Common myeloid progenitor, CD34-positive (primary cell): ENCODE measurements around the gene TMEM178A.

Experiments used
- CTCF ChIA-PET: fragments of 350-600 bp; sonication (Branson Sonifier 250); formaldehyde crosslinking; loops from one replicate; lab custom pipeline; 2021; ENCODE audit warnings: antibody characterized with exemption; lab: Charles Lee
- POLR2A ChIA-PET: fragments of 350-600 bp; sonication (Branson Sonifier 250); formaldehyde crosslinking; loops from one replicate; lab custom pipeline; 2021; ENCODE audit warnings: antibody characterized with exemption; lab: Charles Lee
- DNase-seq, 3 donors: peaks; one replicate each; pipeline versions ENCODE4 v3.0.0 to v3.0.0-alpha.2; 2013
- H3K27ac ChIP-seq, 2 experiments: 1 replicate in 1 of 2; 2 replicates in 1 of 2; pipeline ENCODE4 v1.7.0; 2013; ENCODE audit warnings: inconsistent platforms in 2 of 2, low read length in 2 of 2, mild to moderate bottlenecking in 2 of 2, low read depth in 1 of 2, moderate library complexity in 1 of 2; ENCODE audit not compliant: severe bottlenecking in 2 of 2, insufficient read depth in 1 of 2, poor library complexity in 1 of 2
- H3K27me3 ChIP-seq, 5 experiments: replicated peaks in 2 of 5; 1 replicate in 3 of 5; 2 replicates in 2 of 5; pipeline versions ENCODE4 v1.6.1 to v1.7.0; 2013; ENCODE audit warnings: low read length in 4 of 5, mild to moderate bottlenecking in 2 of 5, moderate library complexity in 2 of 5, inconsistent platforms in 1 of 5; ENCODE audit not compliant: insufficient read depth in 5 of 5, control insufficient read depth in 4 of 5
- H3K36me3 ChIP-seq, 4 experiments: 1 replicate in 2 of 4; 2 replicates in 2 of 4; pipeline versions ENCODE4 v1.6.1 to v1.7.0; 2013; ENCODE audit warnings: low read length in 3 of 4, control low read depth in 1 of 4, mild to moderate bottlenecking in 1 of 4; ENCODE audit not compliant: control insufficient read depth in 4 of 4, insufficient read depth in 4 of 4
- H3K4me1 ChIP-seq, 4 experiments: 1 replicate in 3 of 4; 2 replicates in 1 of 4; pipeline versions ENCODE4 v1.6.1 to v1.7.1; 2013; ENCODE audit warnings: low read length in 3 of 4, mild to moderate bottlenecking in 3 of 4, control low read depth in 1 of 4, inconsistent platforms in 1 of 4, moderate library complexity in 1 of 4; ENCODE audit not compliant: control insufficient read depth in 4 of 4, insufficient read depth in 4 of 4; ENCODE audit errors: control extremely low read depth in 1 of 4
- H3K4me3 ChIP-seq, 7 experiments: 1 replicate in 4 of 7; 2 replicates in 3 of 7; pipeline versions ENCODE4 v1.5.1 to v1.7.0; 2013; ENCODE audit warnings: mild to moderate bottlenecking in 7 of 7, low read length in 6 of 7, moderate library complexity in 6 of 7, inconsistent platforms in 2 of 7, low read depth in 2 of 7, control low read depth in 1 of 7; ENCODE audit not compliant: insufficient read depth in 4 of 7, control insufficient read depth in 1 of 7; ENCODE audit errors: extremely low read depth in 1 of 7
- H3K9me3 ChIP-seq, 5 experiments: 1 replicate in 4 of 5; 2 replicates in 1 of 5; pipeline versions ENCODE4 v1.6.1 to v1.7.1; 2013; ENCODE audit warnings: low read length in 4 of 5, mild to moderate bottlenecking in 2 of 5, inconsistent platforms in 1 of 5, low read depth in 1 of 5, moderate library complexity in 1 of 5; ENCODE audit not compliant: control insufficient read depth in 4 of 5, insufficient read depth in 2 of 5; ENCODE audit errors: control extremely low read depth in 1 of 5
- WGBS: methylation state at CpG from one replicate; pipeline ENCODE4 v1.1.5; 2013; ENCODE audit not compliant: insufficient coverage; 5-methylcytosine and 5-hydroxymethylcytosine counted together

The TMEM178A gene

GRCh38 chr2:39664888-39665591 lies 677 bp upstream of the TMEM178A start:
- H3K36me3 ChIP-seq = no peaks in the 10 kb centered on the region
- CTCF ChIA-PET = no interaction called here
- 48% methylated on average over 23 of the region's 26 CpGs for WGBS
- H3K4me3 ChIP-seq = no peak overlapping the region
- no peak overlapping the region for H3K27ac ChIP-seq
- peaks cover 4 to 17% (median 14%) of the 10 kb centered on the region in 4 experiments for H3K4me1 ChIP-seq
- no peaks in the 10 kb centered on the region for H3K9me3 ChIP-seq
- POLR2A ChIA-PET = no interaction called here
- peaks cover 8 to 53% (median 19%) of the 10 kb centered on the region in 5 experiments for H3K27me3 ChIP-seq
- DNase-seq = peak in 1 of 3 donors; percentile 12

- Histone ChIP-seq H3K4me1 (peaks cover 4 to 17% (median 14%) of the 10 kb centered on the region in 4 experiments), H3K9me3 (no peaks in the 10 kb centered on the region), H3K27me3 (peaks cover 8 to 53% (median 19%) of the 10 kb centered on the region in 5 experiments), H3K36me3 (no peaks in the 10 kb centered on the region), H3K4me3 (peak overlapping the region in 6 of 7 experiments; percentile 52 to 75 (median 68)), H3K27ac (no peak overlapping the region)
- ChIA-PET POLR2A (no interaction called here), CTCF (no interaction called here)
- WGBS = 2% methylated on average over 18 of the region's 25 CpGs
- DNase-seq = peak in 1 of 3 donors; percentile 21
These were observed 879 bp downstream of the TMEM178A start for GRCh38 chr2:39666491-39667101.

GRCh38 chr2:39667104-39667885 lies 1.6 kb downstream of the TMEM178A start:
- H3K27me3 ChIP-seq = peaks cover 8 to 53% (median 19%) of the 10 kb centered on the region in 5 experiments
- ChIA-PET CTCF (interaction anchor here (1.3 kb wide), 1 partner anchor 20 kb away, joined by 3 read pairs; no protein-coding TSS in a partner anchor), POLR2A (no interaction called here)
- H3K36me3 ChIP-seq = no peaks in the 10 kb centered on the region
- H3K9me3 ChIP-seq = no peaks in the 10 kb centered on the region
- H3K27ac ChIP-seq = no peak overlapping the region
- peaks cover 4 to 17% (median 14%) of the 10 kb centered on the region in 4 experiments for H3K4me1 ChIP-seq
- WGBS = 20% methylated on average over 3 of the region's 7 CpGs
- peak in 1 of 3 donors; percentile 30 for DNase-seq
- peak overlapping the region in 3 of 7 experiments; percentile 69 to 75 (median 74) for H3K4me3 ChIP-seq

GRCh38 chr2:39667886-39668276 lies 2.2 kb downstream of the TMEM178A start:
- H3K27ac ChIP-seq = no peak overlapping the region
- no peaks in the 10 kb centered on the region for H3K36me3 ChIP-seq
- POLR2A ChIA-PET = no interaction called here
- no peak for DNase-seq
- CTCF ChIA-PET = interaction anchor here (1.3 kb wide), 1 partner anchor 21 kb away, joined by 3 read pairs; no protein-coding TSS in a partner anchor
- H3K27me3 ChIP-seq = peaks cover 8 to 53% (median 21%) of the 10 kb centered on the region in 5 experiments
- no peak overlapping the region for H3K4me3 ChIP-seq
- no peaks in the 10 kb centered on the region for H3K9me3 ChIP-seq
- peaks cover 4 to 17% (median 14%) of the 10 kb centered on the region in 4 experiments for H3K4me1 ChIP-seq

- H3K4me1 ChIP-seq = peaks cover 4 to 17% (median 14%) of the 10 kb centered on the region in 4 experiments
- H3K27ac ChIP-seq = no peak overlapping the region
- peaks cover 8 to 53% (median 21%) of the 10 kb centered on the region in 5 experiments for H3K27me3 ChIP-seq
- no CpG with 5 or more reads among the region's 1 CpG for WGBS
- no peaks in the 10 kb centered on the region for H3K36me3 ChIP-seq
- POLR2A ChIA-PET = no interaction called here
- CTCF ChIA-PET = no interaction called here
- no peak for DNase-seq
- H3K9me3 ChIP-seq = no peaks in the 10 kb centered on the region
- H3K4me3 ChIP-seq = no peak overlapping the region
These were observed 2.9 kb downstream of the TMEM178A start for GRCh38 chr2:39668576-39669080.

- CTCF ChIA-PET = no interaction called here
- no CpG with 5 or more reads among the region's 4 CpGs for WGBS
These were observed 5.9 kb downstream of the TMEM178A start for GRCh38 chr2:39671604-39672003.

More at GRCh38 chr2:39671604-39672003, 5.9 kb downstream of the TMEM178A start:
- no peak for DNase-seq
- Histone ChIP-seq H3K4me1 (peaks cover 4 to 5% (median 4%) of the 10 kb centered on the region in 4 experiments), H3K4me3 (no peak overlapping the region), H3K36me3 (no peaks in the 10 kb centered on the region), H3K27ac (no peak overlapping the region), H3K27me3 (peaks cover 5 to 28% (median 13%) of the 10 kb centered on the region in 5 experiments), H3K9me3 (no peaks in the 10 kb centered on the region)
- POLR2A ChIA-PET = interaction anchor here (0.6 kb wide), 1 partner anchor 168 kb away, joined by 3 read pairs; no protein-coding TSS in a partner anchor
